ENCODE results near the gene C22orf15.

DNA sequence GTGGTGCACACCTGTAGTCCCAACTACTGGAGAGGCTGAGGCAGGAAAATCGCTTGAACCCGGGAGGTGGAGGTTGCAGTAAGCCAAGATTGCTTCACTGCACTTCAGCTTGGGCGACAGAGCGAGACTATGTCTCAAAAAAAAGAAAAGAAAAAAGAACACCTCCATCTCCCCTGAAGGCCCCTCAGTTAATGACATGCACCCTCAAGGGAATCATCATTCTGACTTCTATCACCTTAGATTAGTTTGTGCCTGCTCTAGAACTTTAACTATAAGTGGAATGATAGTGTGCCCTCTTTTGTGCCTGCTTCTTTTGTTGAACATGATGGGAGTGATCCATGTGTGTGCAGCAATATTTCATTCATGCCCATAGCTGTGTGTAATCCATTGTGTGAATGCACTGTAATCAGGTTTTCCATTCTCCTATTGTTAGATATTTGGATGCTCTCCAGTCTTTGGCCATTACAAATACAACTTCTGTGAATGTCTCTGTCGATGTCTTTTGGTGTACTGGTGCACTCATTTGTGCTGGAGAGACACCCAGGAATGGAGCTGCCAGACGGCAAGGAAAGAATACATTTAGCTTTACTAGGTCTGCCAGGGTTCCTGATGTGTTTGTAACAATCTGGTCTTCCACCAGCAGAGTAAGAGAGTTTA, 7.7 kb upstream of the C22orf15 start:
- TF ChIP-seq, protein P1, sequence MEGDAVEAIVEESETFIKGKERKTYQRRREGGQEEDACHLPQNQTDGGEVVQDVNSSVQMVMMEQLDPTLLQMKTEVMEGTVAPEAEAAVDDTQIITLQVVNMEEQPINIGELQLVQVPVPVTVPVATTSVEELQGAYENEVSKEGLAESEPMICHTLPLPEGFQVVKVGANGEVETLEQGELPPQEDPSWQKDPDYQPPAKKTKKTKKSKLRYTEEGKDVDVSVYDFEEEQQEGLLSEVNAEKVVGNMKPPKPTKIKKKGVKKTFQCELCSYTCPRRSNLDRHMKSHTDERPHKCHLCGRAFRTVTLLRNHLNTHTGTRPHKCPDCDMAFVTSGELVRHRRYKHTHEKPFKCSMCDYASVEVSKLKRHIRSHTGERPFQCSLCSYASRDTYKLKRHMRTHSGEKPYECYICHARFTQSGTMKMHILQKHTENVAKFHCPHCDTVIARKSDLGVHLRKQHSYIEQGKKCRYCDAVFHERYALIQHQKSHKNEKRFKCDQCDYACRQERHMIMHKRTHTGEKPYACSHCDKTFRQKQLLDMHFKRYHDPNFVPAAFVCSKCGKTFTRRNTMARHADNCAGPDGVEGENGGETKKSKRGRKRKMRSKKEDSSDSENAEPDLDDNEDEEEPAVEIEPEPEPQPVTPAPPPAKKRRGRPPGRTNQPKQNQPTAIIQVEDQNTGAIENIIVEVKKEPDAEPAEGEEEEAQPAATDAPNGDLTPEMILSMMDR (conservative IDR thresholded peaks at IDR 0.05; ENCODE audit: low read depth, low read length) = no peak
- TF ChIP-seq EZH2 (IDR thresholded peaks at IDR 0.05; ENCODE audit: borderline replicate concordance, low read depth, low read length, poor library complexity, severe bottlenecking) = no peak
